Mucosa of rectum (tissue), 2 donors: ENCODE data around the gene ANKS1A.

Experiments used
- H3K27ac ChIP-seq, 2 donors: one replicate each; pipeline ENCODE4 v1.7.0; 2013; ENCODE audit warnings: inconsistent platforms in 2 of 2, low read depth in 2 of 2, low read length in 2 of 2
- H3K27me3 ChIP-seq, 2 donors: one replicate each; pipeline ENCODE4 v1.7.0; 2013; ENCODE audit warnings: low read length in 2 of 2; ENCODE audit not compliant: control insufficient read depth in 2 of 2, insufficient read depth in 2 of 2
- H3K36me3 ChIP-seq, 2 donors: one replicate each; pipeline ENCODE4 v1.7.0; 2013; ENCODE audit warnings: low read length in 2 of 2; ENCODE audit not compliant: control insufficient read depth in 2 of 2, insufficient read depth in 2 of 2
- H3K4me1 ChIP-seq, 2 donors: one replicate each; pipeline ENCODE4 v1.7.0; 2013; ENCODE audit warnings: low read length in 2 of 2, mild to moderate bottlenecking in 1 of 2; ENCODE audit not compliant: control insufficient read depth in 2 of 2, insufficient read depth in 2 of 2
- H3K4me3 ChIP-seq, 2 donors: one replicate each; pipeline ENCODE4 v1.7.0; 2013; ENCODE audit warnings: low read length in 2 of 2
- H3K9ac ChIP-seq, 2 donors: one replicate each; pipeline ENCODE4 v1.7.0; 2013; ENCODE audit warnings: low read length in 2 of 2, low read depth in 1 of 2, mild to moderate bottlenecking in 1 of 2
- H3K9me3 ChIP-seq, 2 donors: one replicate each; pipeline ENCODE4 v1.7.0; 2013; ENCODE audit warnings: low read length in 2 of 2; ENCODE audit not compliant: control insufficient read depth in 2 of 2
- donor health status: healthy.
- donor health status: Normal muscosa, but diverticular disease.

The ANKS1A gene

DNA sequence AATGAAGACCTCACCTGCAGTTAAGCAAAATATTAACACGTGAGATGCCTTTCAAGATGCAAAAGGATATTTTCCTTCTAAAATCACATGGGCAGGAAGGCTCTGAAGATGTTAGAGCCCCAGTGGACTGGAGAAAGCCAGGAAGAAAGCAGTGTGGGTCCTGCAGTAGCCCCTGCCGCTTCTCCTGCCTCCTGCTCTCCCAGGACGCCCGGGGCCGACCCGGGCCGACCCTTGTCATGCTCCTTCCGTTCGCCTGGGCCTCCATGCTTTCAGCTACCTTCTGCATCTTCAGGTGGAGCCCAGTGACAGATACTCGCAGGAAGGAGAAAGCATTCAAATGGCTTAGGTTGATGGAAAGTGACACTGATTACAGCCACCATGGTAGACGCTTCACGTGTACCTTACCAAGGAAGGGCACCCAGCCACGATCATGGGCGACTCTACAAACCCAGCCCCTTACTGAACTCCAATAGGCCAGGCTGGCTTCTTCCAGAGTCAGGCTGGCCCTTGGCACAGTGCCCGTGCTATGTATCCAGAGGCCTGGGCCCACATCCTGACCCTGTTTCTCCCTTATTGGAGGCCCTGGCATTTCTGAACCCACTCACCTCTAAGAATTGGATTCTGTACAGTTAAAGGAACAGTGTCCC lies 183.1 kb downstream of the ANKS1A start:
- H3K36me3 ChIP-seq: peaks cover 9 to 14% of the 10 kb centered on the region in 2 donors
- no peaks in the 10 kb centered on the region for H3K27me3 ChIP-seq
- no peak overlapping the region for H3K9ac ChIP-seq
- no peaks in the 10 kb centered on the region for H3K4me1 ChIP-seq
- H3K27ac ChIP-seq: no peak overlapping the region
- H3K9me3 ChIP-seq: no peaks in the 10 kb centered on the region
- H3K4me3 ChIP-seq: no peak overlapping the region

DNA sequence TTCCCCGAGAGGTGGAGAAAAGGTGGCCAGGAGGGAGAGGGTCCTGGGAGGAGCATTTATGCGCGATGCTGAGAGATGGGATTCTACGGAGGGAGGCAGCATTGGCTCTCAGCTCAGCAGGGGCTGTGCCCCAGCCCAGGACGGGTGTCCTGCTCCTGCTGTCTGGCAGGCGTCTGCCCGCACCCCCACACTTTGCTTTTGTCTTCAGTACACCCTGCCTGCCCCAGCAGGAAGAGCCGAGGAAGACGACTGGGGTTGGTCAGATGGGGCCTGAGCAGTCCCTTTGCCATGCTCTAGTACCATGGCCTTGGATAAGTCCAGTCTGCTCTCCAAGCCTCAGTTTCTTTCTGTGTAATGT lies 183.6 kb downstream of the ANKS1A start:
- no peaks in the 10 kb centered on the region for H3K27me3 ChIP-seq
- H3K36me3 ChIP-seq: peaks cover 13 to 16% of the 10 kb centered on the region in 2 donors
- no peak overlapping the region for H3K27ac ChIP-seq
- H3K4me1 ChIP-seq: no peaks in the 10 kb centered on the region
- H3K9ac ChIP-seq: no peak overlapping the region
- H3K4me3 ChIP-seq: no peak overlapping the region
- no peaks in the 10 kb centered on the region for H3K9me3 ChIP-seq

DNA sequence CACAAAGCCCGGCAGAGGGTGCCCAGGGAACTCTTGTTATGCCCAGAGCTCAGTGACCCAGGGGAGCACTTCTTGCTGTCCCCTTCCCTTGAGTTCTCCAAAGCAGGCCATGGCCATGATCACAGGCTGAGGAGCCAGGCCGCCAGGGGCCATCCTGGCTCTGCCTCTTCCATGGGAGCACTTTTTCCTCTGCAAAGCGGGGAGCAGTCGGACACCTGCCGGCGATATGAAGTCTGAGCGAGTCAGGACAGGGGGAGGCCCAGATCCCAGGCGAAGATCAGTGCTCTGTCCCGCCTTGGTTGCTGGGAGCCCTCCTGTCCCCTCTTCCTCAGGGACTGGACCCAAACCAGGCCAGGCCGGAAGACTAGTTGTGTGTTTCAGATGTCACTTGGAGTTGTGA lies 184.2 kb downstream of the ANKS1A start:
- Histone ChIP-seq H3K27ac (no peak overlapping the region), H3K27me3 (no peaks in the 10 kb centered on the region), H3K4me3 (no peak overlapping the region), H3K4me1 (no peaks in the 10 kb centered on the region), H3K9me3 (no peaks in the 10 kb centered on the region), H3K36me3 (peaks cover 15% of the 10 kb centered on the region in 2 donors), H3K9ac (no peak overlapping the region)

DNA sequence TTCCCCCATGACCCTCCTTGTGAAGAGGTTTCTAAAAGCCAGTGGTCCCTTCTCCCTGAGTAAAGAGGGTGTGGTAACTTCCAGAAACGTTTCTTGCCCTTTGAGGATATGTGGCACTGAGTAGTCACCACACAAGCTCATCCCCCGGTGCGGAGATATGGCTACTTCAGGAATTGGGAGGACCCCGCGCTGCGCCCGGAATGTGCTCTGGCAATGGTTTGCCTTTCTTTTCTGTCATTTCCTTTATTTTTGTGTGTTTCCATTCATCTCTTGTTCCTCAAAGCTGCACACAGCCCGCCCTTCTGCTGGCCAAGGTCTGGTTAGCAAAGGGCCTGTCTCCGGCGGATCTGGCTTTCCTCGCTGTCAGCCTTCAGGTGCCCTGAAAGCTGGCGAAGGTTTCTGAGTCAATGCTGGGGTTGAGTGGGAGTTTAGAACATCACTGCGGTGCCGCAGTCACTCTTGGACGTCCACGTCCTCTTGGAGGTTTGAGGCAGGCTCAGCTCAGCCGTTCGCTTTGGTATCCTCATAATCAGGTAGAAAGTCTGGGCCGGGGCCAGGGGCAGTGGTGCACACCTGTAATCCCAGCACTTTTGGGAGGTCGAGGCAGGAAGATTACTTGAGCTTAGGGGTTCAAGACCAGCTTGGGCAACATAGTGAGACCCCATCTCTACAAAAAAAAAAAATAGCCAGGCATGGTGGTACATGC lies 184.9 kb downstream of the ANKS1A start:
- Histone ChIP-seq H3K9ac (no peak overlapping the region), H3K27ac (no peak overlapping the region), H3K4me1 (no peaks in the 10 kb centered on the region), H3K9me3 (no peaks in the 10 kb centered on the region), H3K4me3 (no peak overlapping the region), H3K36me3 (peaks cover 19% of the 10 kb centered on the region in 2 donors), H3K27me3 (no peaks in the 10 kb centered on the region)

DNA sequence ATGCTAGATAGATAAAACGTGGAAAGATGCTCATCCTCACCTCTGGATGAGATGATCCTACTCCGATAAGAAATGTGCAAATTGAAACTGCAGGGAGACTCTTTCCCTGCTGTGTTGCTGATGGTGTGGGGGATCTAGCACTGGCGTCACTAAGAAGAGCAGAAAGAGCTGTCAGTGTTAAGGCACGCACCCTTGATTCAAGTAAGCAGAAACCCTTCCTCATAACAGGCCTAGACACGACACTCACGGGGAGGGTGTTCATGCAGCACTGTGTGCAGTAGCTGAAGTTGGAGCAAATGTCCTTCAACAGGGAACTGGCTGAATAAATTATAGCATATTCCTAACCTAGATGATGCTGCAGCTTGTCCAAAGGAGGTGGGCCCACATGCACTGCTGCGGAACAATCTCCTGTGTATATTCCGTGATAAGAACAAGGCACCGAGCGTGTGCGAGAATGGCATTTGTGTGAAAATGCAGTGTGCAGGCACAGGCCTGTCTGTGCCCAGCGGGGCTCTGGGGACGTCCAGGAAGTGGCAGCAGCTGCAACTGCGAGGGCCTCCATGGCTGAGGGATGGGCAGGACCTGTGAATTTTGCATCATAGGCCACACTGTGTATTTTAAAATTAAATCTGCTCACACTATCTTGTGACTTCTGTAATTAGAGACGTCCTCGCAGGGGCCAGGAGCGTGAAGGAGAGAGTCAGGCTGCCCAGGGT lies 188.1 kb downstream of the ANKS1A start:
- Histone ChIP-seq H3K36me3 (peaks cover 35 to 40% of the 10 kb centered on the region in 2 donors), H3K4me3 (no peak overlapping the region), H3K27ac (no peak overlapping the region), H3K4me1 (peaks cover 2 to 3% of the 10 kb centered on the region in 2 donors), H3K9ac (no peak overlapping the region), H3K27me3 (no peaks in the 10 kb centered on the region), H3K9me3 (no peaks in the 10 kb centered on the region)

DNA sequence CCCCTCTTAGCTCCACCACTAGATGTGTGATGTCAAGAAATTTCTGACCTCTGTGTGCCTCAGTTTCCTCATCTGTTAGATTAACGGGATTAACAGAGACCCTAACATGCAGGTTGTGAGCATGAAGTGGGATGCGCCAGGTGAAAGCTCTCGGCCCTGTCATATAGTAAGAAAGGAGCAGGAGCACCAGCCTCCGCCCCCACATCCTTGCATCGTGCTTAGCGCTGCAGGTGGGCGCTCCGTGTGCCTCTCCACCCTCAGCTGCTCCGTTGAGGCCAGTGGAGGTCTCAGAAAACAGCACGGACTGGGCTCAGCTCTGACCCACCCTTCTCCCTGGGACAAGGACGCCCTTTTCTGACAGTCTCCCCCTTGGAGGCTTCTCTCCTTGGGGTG lies 188.7 kb downstream of the ANKS1A start:
- Histone ChIP-seq H3K4me1 (peaks cover 2 to 3% of the 10 kb centered on the region in 2 donors), H3K9me3 (no peaks in the 10 kb centered on the region), H3K27ac (no peak overlapping the region), H3K9ac (no peak overlapping the region), H3K36me3 (peaks cover 40 to 43% of the 10 kb centered on the region in 2 donors), H3K27me3 (no peaks in the 10 kb centered on the region), H3K4me3 (no peak overlapping the region)

DNA sequence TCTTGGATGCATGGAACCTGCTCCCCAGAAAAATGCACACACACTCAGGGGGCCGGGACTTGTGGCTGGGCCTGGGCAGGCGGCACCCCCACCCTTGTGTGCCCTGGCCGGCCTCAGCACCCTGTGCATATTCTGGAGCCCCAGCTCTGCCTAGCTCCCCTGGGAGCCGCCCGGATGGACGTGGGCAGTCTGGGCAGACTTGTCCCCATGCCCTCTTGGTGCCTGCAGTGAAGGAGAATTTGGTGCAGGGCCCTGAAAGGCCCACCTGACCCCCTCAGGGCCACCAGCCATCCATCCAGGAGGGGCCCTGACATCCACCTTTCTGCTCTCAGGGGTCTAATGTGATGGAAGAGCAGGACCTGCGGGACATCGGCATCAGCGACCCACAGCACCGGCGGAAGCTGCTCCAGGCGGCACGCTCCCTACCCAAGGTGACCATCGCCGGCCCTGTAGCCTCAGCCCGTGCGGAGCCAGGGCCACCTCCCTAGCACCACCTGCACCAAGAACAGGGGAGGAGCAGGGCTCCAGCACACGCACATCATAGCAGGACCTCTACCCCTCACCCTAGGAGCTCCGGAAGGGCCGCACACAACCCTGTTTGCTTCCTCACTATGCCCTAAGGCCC lies 189.3 kb downstream of the ANKS1A start:
- Histone ChIP-seq H3K9ac (no peak overlapping the region), H3K27me3 (no peaks in the 10 kb centered on the region), H3K4me3 (no peak overlapping the region), H3K36me3 (peaks cover 43 to 49% of the 10 kb centered on the region in 2 donors), H3K4me1 (peaks cover 2 to 3% of the 10 kb centered on the region in 2 donors), H3K9me3 (no peaks in the 10 kb centered on the region), H3K27ac (no peak overlapping the region)

DNA sequence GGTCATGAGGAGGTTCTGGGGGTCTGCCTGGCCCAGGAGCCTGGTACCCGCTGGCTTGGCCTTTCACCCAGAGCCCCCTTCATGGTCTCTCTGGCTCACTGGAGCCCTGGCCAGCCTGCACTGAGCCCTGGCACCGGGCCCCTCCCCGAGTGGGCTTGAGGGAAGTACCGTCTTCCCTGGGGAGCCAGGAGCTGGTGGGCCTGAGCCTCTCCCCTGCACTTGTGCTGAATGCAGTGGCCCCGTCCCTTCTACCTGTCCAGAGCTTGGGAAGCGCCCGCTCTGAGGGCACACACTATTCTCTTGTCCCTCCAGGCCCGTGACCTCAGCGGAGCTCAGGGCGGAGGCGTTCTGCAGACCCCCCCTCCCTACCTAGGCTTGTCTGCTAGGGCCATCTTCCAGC lies 189.8 kb downstream of the ANKS1A start:
- Histone ChIP-seq H3K9me3 (no peaks in the 10 kb centered on the region), H3K36me3 (peaks cover 43 to 49% of the 10 kb centered on the region in 2 donors), H3K4me1 (peaks cover 2 to 3% of the 10 kb centered on the region in 2 donors), H3K27me3 (no peaks in the 10 kb centered on the region), H3K27ac (no peak overlapping the region), H3K9ac (no peak overlapping the region), H3K4me3 (no peak overlapping the region)

DNA sequence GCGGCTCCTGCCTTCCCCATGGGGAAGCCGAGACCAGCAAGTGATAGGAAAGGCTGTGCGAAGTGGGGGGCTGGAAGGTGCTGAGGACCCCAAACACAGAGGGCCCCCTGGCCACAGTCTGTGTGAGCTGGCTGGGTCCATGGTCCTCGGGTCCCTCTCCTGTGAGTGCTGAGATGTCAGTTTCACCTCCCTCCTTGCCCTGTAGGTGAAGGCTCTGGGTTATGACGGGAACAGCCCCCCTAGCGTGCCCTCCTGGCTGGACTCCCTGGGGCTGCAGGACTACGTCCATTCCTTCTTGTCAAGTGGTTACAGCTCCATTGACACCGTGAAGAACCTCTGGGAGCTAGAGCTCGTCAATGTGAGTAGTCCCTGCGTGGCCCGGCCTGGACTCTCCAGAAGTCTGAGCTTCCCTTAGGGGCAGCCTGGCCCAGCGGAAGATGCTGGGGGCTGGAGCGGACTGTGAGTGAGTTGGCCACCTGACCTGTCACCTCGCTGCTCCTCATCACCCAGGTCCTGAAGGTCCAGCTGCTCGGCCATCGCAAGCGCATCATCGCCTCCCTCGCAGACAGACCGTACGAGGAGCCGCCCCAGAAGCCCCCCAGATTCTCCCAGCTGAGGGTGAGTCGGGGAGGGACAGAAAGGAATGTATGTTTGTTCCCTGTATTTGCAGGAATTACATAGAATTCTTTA lies 190.4 kb downstream of the ANKS1A start:
- H3K27me3 ChIP-seq: no peaks in the 10 kb centered on the region
- H3K9ac ChIP-seq: no peak overlapping the region
- H3K9me3 ChIP-seq: no peaks in the 10 kb centered on the region
- no peak overlapping the region for H3K27ac ChIP-seq
- H3K4me3 ChIP-seq: no peak overlapping the region
- peaks cover 47 to 49% of the 10 kb centered on the region in 2 donors for H3K36me3 ChIP-seq
- peaks cover 2 to 3% of the 10 kb centered on the region in 2 donors for H3K4me1 ChIP-seq
